KOPT-K1 (cell line): Measurements from ENCODE around the gene PIGQ.

Experiments
- H3K27ac ChIP-seq: fragments of 200-600 bp; sonication (generic); 2 replicates; pipeline ENCODE4 v1.5.1; 2016; ENCODE audit warnings: antibody characterized with exemption, mild to moderate bottlenecking, low read depth, low read length; ENCODE audit not compliant: poor library complexity, severe bottlenecking
- H3K36me3 ChIP-seq: fragments of 200-600 bp; sonication (generic); 2 replicates; pipeline ENCODE4 v1.5.1; 2017; ENCODE audit warnings: antibody characterized with exemption, mild to moderate bottlenecking, low read length, moderate library complexity; ENCODE audit not compliant: insufficient read depth
- H3K9me3 ChIP-seq: fragments of 200-600 bp; sonication (generic); 2 replicates; pipeline ENCODE4 v1.5.1; 2017; ENCODE audit warnings: antibody characterized with exemption, low read length, mild to moderate bottlenecking; ENCODE audit not compliant: insufficient read depth, poor library complexity, severe bottlenecking

The PIGQ gene

GRCh38 chr16:625117-625976, 55.6 kb downstream of the PIGQ start:
- Histone ChIP-seq H3K27ac (no peak overlapping the region), H3K36me3 (no peaks in the 10 kb centered on the region; the same call in 1 of the 2 replicates), H3K9me3 (no peaks in the 10 kb centered on the region)

GRCh38 chr16:625977-626765, 56.4 kb downstream of the PIGQ start:
- Histone ChIP-seq H3K9me3 (no peaks in the 10 kb centered on the region), H3K36me3 (no peaks in the 10 kb centered on the region; the same call in 1 of the 2 replicates), H3K27ac (no peak overlapping the region)

DNA sequence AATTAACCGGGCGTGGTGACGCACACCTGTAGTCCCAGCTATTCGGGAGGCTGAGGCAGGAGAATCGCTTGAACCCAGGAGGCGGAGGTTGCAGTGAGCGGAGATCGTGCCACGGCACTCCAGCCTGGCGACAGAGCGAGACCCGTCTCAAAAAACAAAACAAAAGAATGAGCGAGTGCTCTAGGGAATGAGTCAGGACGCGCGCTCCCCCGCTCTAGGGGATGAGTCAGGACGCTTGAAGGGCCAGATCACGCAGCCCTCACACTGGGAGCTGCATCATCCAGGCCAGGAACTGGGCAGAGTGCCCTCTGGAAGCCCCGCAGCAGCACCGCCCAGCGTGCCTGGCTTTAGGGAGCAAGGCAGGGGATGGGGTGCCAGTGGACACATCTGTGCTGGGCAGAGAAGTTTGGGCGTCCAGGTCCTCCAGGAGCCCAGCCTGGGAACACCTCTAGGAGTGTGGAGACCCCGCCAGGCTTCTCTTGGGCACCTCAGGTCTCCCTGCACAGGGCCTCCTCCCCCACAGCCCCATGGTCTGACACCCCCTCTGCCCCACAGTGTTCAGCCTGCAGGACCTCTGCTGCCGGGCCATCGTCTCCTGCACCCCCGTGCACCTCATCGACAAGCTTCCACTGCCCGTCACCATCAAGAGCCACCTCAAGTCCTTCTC, 57.2 kb downstream of the PIGQ start:
- Histone ChIP-seq H3K27ac (no peak overlapping the region), H3K36me3 (no peaks in the 10 kb centered on the region; the same call in 1 of the 2 replicates), H3K9me3 (no peaks in the 10 kb centered on the region)

- no peaks in the 10 kb centered on the region; the same call in 1 of the 2 replicates for H3K36me3 ChIP-seq
- H3K9me3 ChIP-seq: no peaks in the 10 kb centered on the region
- no peak overlapping the region for H3K27ac ChIP-seq
These were observed 57.9 kb downstream of the PIGQ start for GRCh38 chr16:627454-628239.

GRCh38 chr16:628321-629061, 58.7 kb downstream of the PIGQ start:
- H3K36me3 ChIP-seq: peaks cover 1% of the 10 kb centered on the region; the same call in 1 of the 2 replicates

GRCh38 chr16:629185-629832, 59.5 kb downstream of the PIGQ start:
- Histone ChIP-seq H3K9me3 (no peaks in the 10 kb centered on the region), H3K36me3 (peaks cover 9% of the 10 kb centered on the region; the same call in 1 of the 2 replicates), H3K27ac (no peak overlapping the region)

More at GRCh38 chr16:628321-629061, 58.7 kb downstream of the PIGQ start:
- H3K27ac ChIP-seq: no peak overlapping the region
- no peaks in the 10 kb centered on the region for H3K9me3 ChIP-seq

DNA sequence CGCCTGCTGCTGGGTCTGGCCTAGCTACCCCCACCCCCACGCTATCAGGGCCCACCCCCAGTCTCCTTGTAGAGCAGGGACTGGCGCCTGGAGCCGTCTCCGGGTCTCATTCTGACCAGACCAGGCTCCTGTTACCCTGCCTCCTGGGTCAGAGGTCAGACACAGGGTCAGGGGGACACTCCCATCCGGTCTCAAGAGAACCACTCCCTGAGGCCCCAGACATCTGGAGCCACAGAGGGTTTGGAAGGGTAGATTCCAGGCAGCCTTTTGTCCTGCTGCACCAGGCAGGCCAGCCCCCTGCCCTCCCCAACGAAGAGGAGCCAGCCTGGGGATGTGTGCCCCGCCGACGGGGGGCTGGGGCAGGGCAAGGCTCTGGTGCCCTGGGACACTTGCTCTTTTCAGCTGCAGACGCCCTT, 60.1 kb downstream of the PIGQ start:
- H3K27ac ChIP-seq: no peak overlapping the region

GRCh38 chr16:630249-630814, 60.6 kb downstream of the PIGQ start:
- no peaks in the 10 kb centered on the region for H3K9me3 ChIP-seq
- H3K27ac ChIP-seq: no peak overlapping the region
- H3K36me3 ChIP-seq: peaks cover 16% of the 10 kb centered on the region; the same call in 1 of the 2 replicates

More for the DNA sequence above, 60.1 kb downstream of the PIGQ start:
- Histone ChIP-seq H3K9me3 (no peaks in the 10 kb centered on the region), H3K36me3 (peaks cover 14% of the 10 kb centered on the region; the same call in 1 of the 2 replicates)

DNA sequence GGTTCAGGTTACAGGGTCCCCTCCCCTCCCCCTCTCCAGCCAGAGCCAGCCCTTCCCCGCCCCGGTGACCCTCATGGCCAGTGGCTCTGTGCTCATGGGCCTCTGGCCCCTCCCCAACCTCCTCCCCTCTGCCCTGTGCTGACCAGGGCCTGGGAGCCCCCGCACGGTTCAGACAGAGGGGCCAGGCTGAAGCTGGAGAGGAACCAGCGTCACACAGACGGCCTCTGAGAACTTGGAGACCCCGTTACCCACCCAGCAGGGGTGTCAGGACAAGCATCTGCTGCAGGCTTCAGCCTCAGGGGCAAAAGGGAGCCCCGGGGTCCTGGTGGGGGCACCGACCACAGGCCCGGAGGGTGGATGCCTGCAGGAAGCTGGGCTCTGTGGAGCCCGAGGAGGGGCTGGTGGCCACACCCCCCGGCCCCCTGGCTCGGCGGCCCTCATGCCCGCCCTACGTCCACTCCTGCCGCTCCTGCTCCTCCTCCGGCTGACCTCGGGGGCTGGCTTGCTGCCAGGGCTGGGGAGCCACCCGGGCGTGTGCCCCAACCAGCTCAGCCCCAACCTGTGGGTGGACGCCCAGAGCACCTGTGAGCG, 61.1 kb downstream of the PIGQ start, which contains the start of gene WFIKKN1:
TSS of gene WFIKKN1 (plus strand) at position 171 of the 591 bp plus-strand sequence. CDS start at position 440, 269 bp downstream.
- Histone ChIP-seq H3K27ac (no peak within 1 kb of the TSS), H3K9me3 (no peaks in the 10 kb centered on the region), H3K36me3 (peaks cover 16% of the 10 kb centered on the region; the same call in 1 of the 2 replicates)

GRCh38 chr16:631808-632358, 62.1 kb downstream of the PIGQ start:
- Histone ChIP-seq H3K36me3 (peaks cover 16% of the 10 kb centered on the region; the same call in 1 of the 2 replicates), H3K27ac (no peak overlapping the region)

GRCh38 chr16:632486-633335, 62.9 kb downstream of the PIGQ start:
- no peak overlapping the region for H3K27ac ChIP-seq
- H3K36me3 ChIP-seq: peaks cover 16% of the 10 kb centered on the region; the same call in 1 of the 2 replicates

More at GRCh38 chr16:631808-632358, 62.1 kb downstream of the PIGQ start:
- no peaks in the 10 kb centered on the region for H3K9me3 ChIP-seq

More at GRCh38 chr16:632486-633335, 62.9 kb downstream of the PIGQ start:
- no peaks in the 10 kb centered on the region for H3K9me3 ChIP-seq
